Lower leg skin (tissue), 3 donors: ENCODE measurements around the gene GINS1.

Source experiments
- CTCF ChIP-seq, 3 donors: fragments of 450-650 bp; IDR thresholded peaks; one replicate each; pipeline ENCODE4 v1.5.1; 2016; ENCODE audit warnings: antibody characterized with exemption in 3 of 3, mild to moderate bottlenecking in 3 of 3, moderate library complexity in 2 of 3
- POLR2A ChIP-seq, 2 donors: fragments of 450-650 bp; IDR thresholded peaks; one replicate each; pipeline ENCODE4 v1.6.1; 2016 to 2017; ENCODE audit warnings: antibody characterized with exemption in 2 of 2, mild to moderate bottlenecking in 1 of 2, moderate library complexity in 1 of 2

DNA sequence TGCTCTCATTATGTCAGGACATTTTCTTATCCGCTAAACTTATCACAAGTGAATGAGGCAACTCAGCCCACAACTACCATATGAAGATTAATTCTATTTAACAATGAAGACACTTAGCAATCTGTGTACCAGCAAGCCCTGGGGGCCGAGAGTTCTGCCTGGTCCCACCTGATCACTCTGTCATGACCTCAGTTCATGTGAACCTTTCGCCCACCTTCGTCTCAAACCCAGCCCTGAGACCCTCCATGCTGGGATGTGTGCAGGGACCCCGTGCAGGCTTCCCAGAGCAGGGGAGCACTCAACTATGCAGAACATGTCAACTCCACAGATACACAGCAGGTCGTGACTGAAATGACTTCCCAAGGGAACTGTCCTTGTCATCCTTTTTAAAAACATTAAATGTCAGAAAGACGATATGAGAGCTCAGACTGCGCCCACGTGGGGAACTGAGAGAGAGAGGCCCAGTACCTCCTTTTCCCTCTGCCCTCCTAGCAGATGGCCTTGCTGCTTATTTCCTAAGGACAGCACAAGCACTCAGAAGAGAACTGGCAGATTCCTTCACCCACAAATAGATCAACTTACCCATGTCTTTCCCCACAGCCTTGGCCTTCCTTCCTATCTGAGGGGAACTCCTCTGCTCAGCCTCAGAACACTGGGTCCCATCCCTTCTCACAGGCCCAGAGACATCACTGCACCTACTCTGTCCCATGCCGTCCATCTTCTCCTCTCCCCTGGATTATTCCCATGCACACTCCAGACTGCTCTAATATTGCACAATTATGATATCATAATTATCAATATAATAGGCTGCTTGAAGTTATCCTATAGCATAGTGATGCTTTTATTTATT lies 28.4 kb upstream of the GINS1 start:
- no peak for TF ChIP-seq CTCF (IDR thresholded peaks at IDR 0.05)
- no peak for TF ChIP-seq POLR2A (IDR thresholded peaks at IDR 0.05)
